GM12801 (cell line): ENCODE measurements around the gene POLR2H.

Experiments
- CTCF ChIP-seq: IDR thresholded peaks from one replicate; pipeline ENCODE4 v1.5.1; 2011; ENCODE audit warnings: control low read depth; ENCODE audit not compliant: insufficient read length; ENCODE audit errors: extremely low read depth

Gene POLR2H

GRCh38 chr3:184320104-184320445 is 41.4 kb upstream of the POLR2H start:
- TF ChIP-seq CTCF = no peak

GRCh38 chr3:184321666-184322065 is 39.8 kb upstream of the POLR2H start:
- no peak for TF ChIP-seq CTCF

- TF ChIP-seq CTCF = no peak
These were observed 38.6 kb upstream of the POLR2H start for GRCh38 chr3:184322731-184323487.

DNA sequence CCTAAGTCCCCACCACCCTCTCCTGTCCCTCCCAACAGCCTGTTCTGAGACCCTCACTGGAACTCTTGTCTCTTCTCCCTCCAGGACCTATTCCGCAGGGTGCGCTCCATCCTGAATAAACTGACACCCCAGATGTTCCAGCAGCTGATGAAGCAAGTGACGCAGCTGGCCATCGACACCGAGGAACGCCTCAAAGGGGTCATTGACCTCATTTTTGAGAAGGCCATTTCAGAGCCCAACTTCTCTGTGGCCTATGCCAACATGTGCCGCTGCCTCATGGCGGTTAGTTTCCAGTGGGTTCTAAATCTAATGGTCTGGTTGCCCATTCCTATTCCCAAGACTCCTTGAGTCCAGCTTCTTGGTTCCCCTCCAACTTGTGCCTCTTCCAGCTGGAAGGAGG is 37.8 kb upstream of the POLR2H start:
- no peak for TF ChIP-seq CTCF

- TF ChIP-seq CTCF = no peak
These were observed 36.2 kb upstream of the POLR2H start for GRCh38 chr3:184325269-184325668.

- no peak for TF ChIP-seq CTCF
These were observed 35.7 kb upstream of the POLR2H start for GRCh38 chr3:184325715-184326369.

DNA sequence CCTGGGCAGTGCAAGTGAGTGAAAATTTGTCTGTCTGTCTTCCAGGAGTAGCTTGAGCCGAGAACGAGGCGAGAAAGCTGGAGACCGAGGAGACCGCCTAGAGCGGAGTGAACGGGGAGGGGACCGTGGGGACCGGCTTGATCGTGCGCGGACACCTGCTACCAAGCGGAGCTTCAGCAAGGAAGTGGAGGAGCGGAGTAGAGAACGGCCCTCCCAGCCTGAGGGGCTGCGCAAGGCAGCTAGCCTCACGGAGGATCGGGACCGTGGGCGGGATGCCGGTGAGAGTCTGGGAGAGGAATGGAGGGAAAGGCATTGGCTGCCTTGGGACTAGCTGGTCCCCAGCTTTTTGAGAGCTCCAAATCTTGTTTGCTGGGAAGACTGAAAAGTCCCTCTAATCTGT is 34.3 kb upstream of the POLR2H start:
- TF ChIP-seq CTCF = no peak
